GM12878 (cell line): ENCODE results near the gene PATJ. TPM values are rescaled to one million over a fixed set of nuclear protein-coding genes. Genes with fewer than 3 reads are reported as not detected.

Experiments used
- ATAC-seq: fragments of 200-7000 bp; cut with Tn5 transposase; 3 replicates; pipeline ENCODE4 v1.9.1; 2020; ENCODE audit warnings: mild to moderate bottlenecking, moderate library complexity
- BruUV-seq: library from RNA; stranded (reverse); fragments of 400-500 nt; replicated peaks from 2 replicates; lab custom pipeline; 2021; lab: Mats Ljungman, UMichigan
- CTCF ChIA-PET: fragments of 300-600 bp; sonication (Branson Sonifier 250); formaldehyde crosslinking; extraction: SDS; loops from one replicate; lab custom pipeline; 2021; ENCODE audit warnings: inconsistent platforms; lab: Yijun Ruan, JAX
- POLR2A ChIA-PET: fragments of 350-600 bp; formaldehyde crosslinking; extraction: SDS; loops from one replicate; lab custom pipeline; 2021; ENCODE audit warnings: inconsistent platforms; lab: Charles Lee
- RAD21 ChIA-PET: fragments of 300-600 bp; sonication (Branson Sonifier 250); formaldehyde crosslinking; loops from one replicate; lab custom pipeline; 2023; ENCODE audit warnings: antibody characterized with exemption; ENCODE audit not compliant: unreplicated experiment; lab: Charles Lee
- SMC1A ChIA-PET: fragments of 300-600 bp; sonication (Branson Sonifier 250); formaldehyde crosslinking; loops from one replicate; lab custom pipeline; 2023; ENCODE audit not compliant: unreplicated experiment, uncharacterized antibody; lab: Charles Lee
- DNase-seq: peaks from one replicate; pipeline ENCODE4 v3.0.0-alpha.2; 2011; ENCODE audit warnings: low read depth, low spot score
- FAIRE-seq: peaks from 3 replicates; lab custom pipeline; 2011; peaks lifted over from hg19 to GRCh38; lab: Jason Lieb, UNC
- H2AFZ ChIP-seq: 2 replicates; pipeline ENCODE4 v1.6.0; 2011; ENCODE audit warnings: low read depth, low read length, control low read depth; ENCODE audit not compliant: control insufficient read depth
- H3K27ac ChIP-seq: 2 replicates; pipeline ENCODE4 v1.5.1; 2011; ENCODE audit warnings: control low read depth; ENCODE audit not compliant: control insufficient read depth, insufficient read depth
- H3K27me3 ChIP-seq, 2 experiments: replicated peaks in 1 of 2; 2 replicates each; pipeline versions ENCODE4 v1.6.0 to v1.6.1; 2011; ENCODE audit warnings: low read length in 1 of 2; ENCODE audit not compliant: control insufficient read depth in 2 of 2, insufficient read depth in 2 of 2
- H3K36me3 ChIP-seq, 2 experiments: 2 replicates each; pipeline ENCODE4 v1.5.1; 2011; ENCODE audit warnings: low read length in 1 of 2; ENCODE audit not compliant: control insufficient read depth in 2 of 2, insufficient read depth in 2 of 2
- H3K4me1 ChIP-seq: 2 replicates; pipeline ENCODE4 v1.6.1; 2011; ENCODE audit warnings: mild to moderate bottlenecking, low read length, moderate library complexity, mixed read lengths; ENCODE audit not compliant: control insufficient read depth, insufficient read depth
- H3K4me2 ChIP-seq: 2 replicates; pipeline ENCODE4 v1.6.0; 2011; ENCODE audit warnings: control low read depth; ENCODE audit not compliant: control insufficient read depth, insufficient read depth
- H3K4me3 ChIP-seq: fragments of 200-600 bp; sonication (generic); 2 replicates; pipeline ENCODE4 v1.5.1; 2016
- H3K79me2 ChIP-seq: 2 replicates; pipeline ENCODE4 v1.6.0; 2011; ENCODE audit warnings: low read length; ENCODE audit not compliant: control insufficient read depth, insufficient read depth
- H3K9ac ChIP-seq: 2 replicates; pipeline ENCODE4 v1.8.0; 2011; ENCODE audit warnings: low read length, control low read depth, mixed read lengths; ENCODE audit not compliant: control insufficient read depth, insufficient read depth
- H3K9me3 ChIP-seq: replicated peaks from 3 replicates; pipeline ENCODE4 v1.5.1; 2011; ENCODE audit warnings: mild to moderate bottlenecking, low read length; ENCODE audit not compliant: control insufficient read depth, insufficient read depth
- H4K20me1 ChIP-seq: 2 replicates; pipeline ENCODE4 v1.6.0; 2011; ENCODE audit not compliant: control insufficient read depth, insufficient read depth
- ATF2 ChIP-seq: IDR thresholded peaks from 2 replicates; pipeline ENCODE4 v1.6.1; 2012; ENCODE audit warnings: low read length, inconsistent platforms
- CEBPB ChIP-seq, 2 experiments: fragments of 150-350 bp in 1 of 2; IDR thresholded peaks; 2 replicates each; pipeline ENCODE4 v1.6.1; 2012 to 2014; ENCODE audit warnings: low read depth in 2 of 2, low read length in 2 of 2, borderline replicate concordance in 1 of 2, inconsistent platforms in 1 of 2
- SMAD5 ChIP-seq: IDR thresholded peaks from 2 replicates; pipeline ENCODE4 v1.6.1; 2016; ENCODE audit warnings: antibody characterized with exemption, low read depth
- SP1 ChIP-seq: IDR thresholded peaks from one replicate; pipeline ENCODE4 v1.6.1; 2011; ENCODE audit warnings: low read depth, low read length
- USF1 ChIP-seq: IDR thresholded peaks from 2 replicates; pipeline ENCODE4 v1.6.1; 2011; ENCODE audit warnings: borderline replicate concordance, low read depth, mild to moderate bottlenecking, moderate library complexity, mixed read lengths, low read length; ENCODE audit not compliant: insufficient read depth; ENCODE audit errors: extremely low read length
- ZNF217 ChIP-seq: fragments of 450-650 bp; IDR thresholded peaks from 2 replicates; pipeline ENCODE4 v1.6.1; 2017; ENCODE audit warnings: antibody characterized with exemption, mild to moderate bottlenecking
- WGBS: methylation state at CpG from one replicate; pipeline ENCODE4 v1.1.6; 2016; ENCODE audit warnings: low lambda C conversion rate; ENCODE audit not compliant: insufficient replicate concordance, insufficient coverage; ENCODE audit errors: missing lambda C conversion rate; 5-methylcytosine and 5-hydroxymethylcytosine counted together
- in situ Hi-C: fragments of 300-500 bp; cut with MboI; formaldehyde crosslinking; loops from 9 replicates; pipeline ENCODE4 v1.14.3; 2018; ENCODE audit warnings: mixed read lengths
- intact Hi-C: fragments of 100-400 bp; cut with micrococcal nuclease; formaldehyde crosslinking; loops from one replicate; pipeline ENCODE4 v1.14.2; 2022; ENCODE audit not compliant: unreplicated experiment
- polyA plus RNA-seq, 11 experiments: library from polyadenylated mRNA; depleted of rRNA in 4 of 11; unstranded in 6 of 11; stranded (reverse) in 5 of 11; fragments of >200 nt; fragmentation: Nextera tagmentation in 4 of 11; fragmentation: Illumina TruSeq in 1 of 11; extraction: Ambion mirVana in 4 of 11; extraction: Trizol in 1 of 11; gene quantifications; 1 replicate in 1 of 11; 2 replicates in 10 of 11; pipeline versions ENCODE4 v1.2.1 to v1.2.3, GENCODE V29; 2011 to 2016; ENCODE audit warnings: inconsistent platforms in 2 of 11, missing spikeins in 2 of 11, low read depth in 1 of 11
- total RNA-seq, 4 experiments: library from RNA; depleted of rRNA in 3 of 4; stranded (reverse); fragments of >200 nt in 3 of 4; fragmentation: Illumina TruSeq in 1 of 4; extraction: Trizol in 1 of 4; gene quantifications; 2 replicates each; pipeline versions ENCODE4 v1.2.1 to v1.2.3, GENCODE V29; 2013 to 2021

Gene PATJ
- total and polyA plus RNA-seq, 10 of the 15 experiments (the other 5 are each of a cell fraction or from before 2014, with no cell fraction given), result 2.8 to 13.9 (median 6.9) TPM

GRCh38 chr1:61865646-61866220 lies 123.5 kb downstream of the PATJ start:
- DNase-seq, result no peak
- ChIA-PET SMC1A (no interaction called here), POLR2A (no interaction called here), CTCF (no interaction called here), RAD21 (no interaction called here)
- WGBS, result 44% methylated on average over 4 of the region's 4 CpGs
- FAIRE-seq, result no peak
- Histone ChIP-seq H3K36me3 (no peaks in the 10 kb centered on the region), H3K4me3 (no peak overlapping the region), H2AFZ (no peak overlapping the region), H3K4me2 (no peak overlapping the region), H3K27ac (no peak overlapping the region), H4K20me1 (no peaks in the 10 kb centered on the region), H3K27me3 (no peaks in the 10 kb centered on the region), H3K4me1 (no peaks in the 10 kb centered on the region), H3K9me3 (no peaks in the 10 kb centered on the region; the same call in 2 of the 3 replicates), H3K79me2 (no peaks in the 10 kb centered on the region), H3K9ac (no peak overlapping the region)
- BruUV-seq, result no TSS peak
- intact Hi-C loops, result no loop called here
- TF ChIP-seq SP1 (no peak), ATF2 (no peak), SMAD5 (no peak), ZNF217 (no peak), CEBPB (IDR thresholded peaks at IDR 0.05; ENCODE audit: borderline replicate concordance in 1 of 2, low read depth in 2 of 2, low read length in 2 of 2) (no peak), USF1 (no peak)
- no peak; the same call in 2 of the 3 replicates for ATAC-seq
- in situ Hi-C loops, result no loop called here
